ENCODE data around the gene IL17RB.

IL17RB gene

DNA sequence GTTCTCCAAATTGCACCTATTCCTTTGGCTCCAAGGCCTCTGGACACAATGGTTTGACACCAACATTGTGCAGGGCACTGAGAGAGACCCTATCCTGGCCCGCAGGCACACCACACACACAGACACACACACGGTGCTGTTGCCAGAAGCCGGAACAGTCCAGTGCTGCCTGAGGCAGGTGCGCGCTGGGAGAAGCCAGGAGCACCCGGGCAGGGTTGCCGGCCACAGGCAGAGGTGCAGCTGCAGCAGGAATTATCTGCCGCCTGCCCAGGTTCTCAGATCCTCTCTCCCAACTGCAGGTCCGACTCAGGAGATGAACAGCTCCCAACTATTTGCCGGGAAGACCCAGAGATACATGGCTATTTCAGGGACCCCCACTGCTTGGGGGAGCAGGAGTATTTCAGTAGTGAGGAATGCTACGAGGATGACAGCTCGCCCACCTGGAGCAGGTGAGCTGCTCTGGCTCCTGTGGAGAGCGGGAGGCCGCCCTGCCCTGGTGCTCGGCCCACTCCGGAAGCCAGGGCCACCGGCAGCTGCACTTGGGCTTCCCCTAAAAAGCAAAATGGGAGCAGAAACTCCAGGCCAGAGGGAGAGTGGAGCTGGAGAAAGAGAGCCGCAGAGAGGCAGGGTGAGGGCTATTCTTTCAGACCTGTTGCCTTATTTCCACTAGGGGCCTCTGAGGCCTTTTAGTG is 43.1 kb upstream of the IL17RB start:
- TF ChIP-seq, protein P1, sequence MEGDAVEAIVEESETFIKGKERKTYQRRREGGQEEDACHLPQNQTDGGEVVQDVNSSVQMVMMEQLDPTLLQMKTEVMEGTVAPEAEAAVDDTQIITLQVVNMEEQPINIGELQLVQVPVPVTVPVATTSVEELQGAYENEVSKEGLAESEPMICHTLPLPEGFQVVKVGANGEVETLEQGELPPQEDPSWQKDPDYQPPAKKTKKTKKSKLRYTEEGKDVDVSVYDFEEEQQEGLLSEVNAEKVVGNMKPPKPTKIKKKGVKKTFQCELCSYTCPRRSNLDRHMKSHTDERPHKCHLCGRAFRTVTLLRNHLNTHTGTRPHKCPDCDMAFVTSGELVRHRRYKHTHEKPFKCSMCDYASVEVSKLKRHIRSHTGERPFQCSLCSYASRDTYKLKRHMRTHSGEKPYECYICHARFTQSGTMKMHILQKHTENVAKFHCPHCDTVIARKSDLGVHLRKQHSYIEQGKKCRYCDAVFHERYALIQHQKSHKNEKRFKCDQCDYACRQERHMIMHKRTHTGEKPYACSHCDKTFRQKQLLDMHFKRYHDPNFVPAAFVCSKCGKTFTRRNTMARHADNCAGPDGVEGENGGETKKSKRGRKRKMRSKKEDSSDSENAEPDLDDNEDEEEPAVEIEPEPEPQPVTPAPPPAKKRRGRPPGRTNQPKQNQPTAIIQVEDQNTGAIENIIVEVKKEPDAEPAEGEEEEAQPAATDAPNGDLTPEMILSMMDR (IDR thresholded peaks at IDR 0.05; ENCODE audit: low read depth, low read length): no peak
- DNase-seq (ENCODE audit: extremely low read depth, low read depth): no peak

DNA sequence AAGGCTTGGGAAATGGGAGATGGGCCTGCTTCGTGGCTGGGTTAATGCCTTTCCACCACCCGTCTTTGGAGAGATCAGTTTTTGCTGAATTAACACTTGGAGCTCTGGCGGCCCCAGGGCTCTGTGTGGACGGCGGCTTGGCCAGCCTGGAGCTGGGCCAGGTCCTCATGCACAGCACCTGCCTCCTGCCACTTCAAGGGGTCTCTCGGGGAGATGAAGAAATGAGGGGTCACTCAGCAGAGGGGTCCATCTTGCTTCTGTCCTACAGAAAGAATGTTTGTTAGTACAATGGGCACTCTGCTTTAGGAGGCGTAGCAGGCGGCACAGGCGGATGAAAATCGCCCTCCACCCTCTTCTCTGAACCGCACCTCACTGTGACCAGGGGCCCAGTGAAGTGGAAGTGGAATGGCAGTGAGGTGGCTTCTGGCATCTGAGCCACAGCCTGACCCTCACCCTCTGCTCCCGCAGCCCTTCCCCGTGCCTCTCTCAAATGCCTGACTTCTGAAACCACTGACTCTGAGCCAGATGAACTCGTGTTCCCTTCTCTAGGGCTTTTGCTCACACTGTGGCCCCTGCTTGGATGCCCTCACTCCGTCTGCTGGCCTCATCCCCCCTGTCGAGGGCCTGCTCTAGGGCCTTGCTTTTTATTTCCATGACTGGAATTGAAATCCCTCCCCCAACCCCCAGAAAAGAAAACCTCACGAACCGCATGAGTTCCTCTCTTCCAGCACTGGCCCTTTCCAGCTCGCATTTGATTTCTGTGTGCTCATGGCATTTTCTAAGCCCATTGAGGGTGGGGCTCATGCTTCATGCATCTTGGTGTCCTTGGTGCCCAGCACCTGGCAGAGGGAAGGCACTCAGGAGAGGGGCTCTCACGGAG is 42.3 kb upstream of the IL17RB start:
- TF ChIP-seq, protein P1 (IDR thresholded peaks at IDR 0.05; ENCODE audit: low read depth, low read length): no peak
- no peak for DNase-seq (ENCODE audit: extremely low read depth, low read depth)

DNA sequence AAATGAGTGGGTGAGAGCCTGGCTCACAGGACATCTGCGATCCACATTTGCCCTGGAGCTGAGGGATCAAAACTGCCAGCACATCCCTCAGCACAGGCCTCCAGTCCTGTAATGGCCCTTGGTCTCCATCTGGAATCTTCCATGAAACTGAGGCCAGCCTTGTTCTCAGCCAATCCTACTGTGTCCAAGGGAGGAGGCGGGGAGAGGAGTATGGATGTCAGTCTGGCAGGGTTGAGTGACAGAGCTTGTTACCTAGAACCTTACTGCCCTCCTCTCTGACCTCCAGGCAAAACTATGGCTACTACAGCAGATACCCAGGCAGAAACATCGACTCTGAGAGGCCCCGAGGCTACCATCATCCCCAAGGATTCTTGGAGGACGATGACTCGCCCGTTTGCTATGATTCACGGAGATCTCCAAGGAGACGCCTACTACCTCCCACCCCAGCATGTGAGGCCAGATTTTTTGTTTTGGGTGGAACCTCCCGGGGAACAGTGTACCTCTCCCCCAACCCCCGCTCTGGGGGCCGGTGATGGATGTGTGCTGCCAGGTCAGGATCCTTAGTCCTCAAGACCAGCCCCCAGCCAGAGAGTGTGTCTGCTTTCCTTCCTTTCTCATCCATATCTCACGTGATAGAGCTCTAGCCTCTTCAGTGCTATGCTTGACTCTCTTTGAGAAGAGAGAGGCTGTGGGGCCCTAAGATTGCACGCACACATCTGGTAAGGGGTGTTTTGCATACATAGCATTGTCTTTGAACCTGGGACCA is 41.5 kb upstream of the IL17RB start:
- DNase-seq (ENCODE audit: extremely low read depth, low read depth): peak; percentile 28
- TF ChIP-seq, protein P1 (IDR thresholded peaks at IDR 0.05; ENCODE audit: low read depth, low read length): no peak

DNA sequence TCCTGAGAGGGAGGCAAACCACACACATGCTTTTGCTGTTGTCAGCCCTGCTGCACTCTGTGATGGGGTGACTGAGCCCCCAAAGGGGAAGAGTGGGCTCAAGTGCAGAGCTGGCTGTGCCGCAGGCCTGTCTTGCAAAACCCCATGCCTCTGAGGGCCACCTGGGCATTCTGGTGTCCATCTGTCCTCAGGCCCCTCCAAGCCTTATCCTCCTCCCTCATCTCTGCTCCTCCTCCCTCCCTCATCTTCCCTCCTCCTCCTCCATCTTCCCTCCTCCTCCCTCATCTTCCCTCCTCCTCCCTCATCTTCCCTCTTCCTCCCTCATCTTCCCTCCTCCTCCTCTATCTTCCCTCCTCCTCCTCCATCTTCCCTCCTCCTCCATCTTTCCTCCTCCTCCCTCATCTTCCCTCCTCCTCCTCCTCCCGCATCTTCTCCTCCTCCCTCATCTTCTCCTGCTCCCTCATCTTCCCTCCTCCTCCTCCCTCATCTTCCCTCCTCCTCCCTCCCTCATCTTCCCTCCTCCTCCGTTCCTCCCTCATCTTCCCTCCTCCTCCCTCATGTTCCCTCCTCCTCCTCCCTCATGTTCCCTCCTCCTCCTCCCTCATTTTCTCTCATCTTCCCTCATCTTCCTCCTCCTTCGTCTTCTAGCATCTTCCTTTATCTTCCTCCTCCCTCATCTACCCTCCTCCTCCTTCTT is 40.8 kb upstream of the IL17RB start:
- DNase-seq (ENCODE audit: extremely low read depth, low read depth): no peak
- TF ChIP-seq, protein P1 (IDR thresholded peaks at IDR 0.05; ENCODE audit: low read depth, low read length): no peak

DNA sequence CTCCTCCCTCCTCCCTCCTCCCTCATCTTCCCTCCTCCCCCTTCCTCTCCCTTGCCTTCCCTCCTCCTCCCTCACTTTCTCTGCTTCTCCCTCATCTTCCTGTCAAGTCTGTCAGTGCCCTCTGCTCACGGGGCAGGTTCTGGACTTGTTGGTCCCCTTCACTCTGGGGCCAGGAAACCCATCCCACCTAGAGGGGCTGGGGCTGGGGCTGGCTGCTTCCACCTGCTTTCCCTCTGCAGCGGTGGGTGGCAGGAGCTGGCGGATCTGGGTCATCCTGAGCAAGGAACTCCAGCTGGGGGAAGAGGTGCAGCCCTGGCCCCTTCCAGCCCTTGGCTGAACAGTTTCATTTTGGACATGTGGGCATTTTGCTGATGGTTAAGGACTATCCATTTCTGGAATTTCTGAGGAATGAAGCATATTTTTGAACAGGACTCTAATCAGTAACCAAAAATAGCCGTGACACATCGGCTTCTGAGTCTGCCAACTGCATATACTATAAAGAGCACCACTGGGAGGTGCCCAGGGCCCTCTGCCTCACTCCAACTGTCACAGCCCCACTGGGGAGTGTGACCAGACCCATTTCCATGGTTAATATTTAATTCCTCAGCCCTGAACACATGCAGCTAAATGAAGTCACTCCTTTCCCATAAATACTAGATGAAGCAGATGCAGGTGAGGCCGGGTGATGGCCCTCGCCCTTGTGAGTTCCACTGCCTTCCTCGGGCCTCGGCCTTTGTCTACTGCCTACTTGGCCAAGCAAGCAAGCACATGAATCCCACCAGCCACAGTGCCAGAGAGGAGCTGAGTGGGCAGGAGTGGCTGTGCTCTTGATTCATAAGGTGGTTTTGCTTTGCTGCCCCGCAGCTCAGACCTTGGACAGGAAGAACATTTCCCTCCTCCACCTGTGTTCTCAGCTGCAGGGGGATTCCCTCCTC is 39.9 kb upstream of the IL17RB start:
- TF ChIP-seq, protein P1 (IDR thresholded peaks at IDR 0.05; ENCODE audit: low read depth, low read length): no peak; the same call in none of the 2 replicates
- peak; percentile 25 for DNase-seq (ENCODE audit: extremely low read depth, low read depth)

DNA sequence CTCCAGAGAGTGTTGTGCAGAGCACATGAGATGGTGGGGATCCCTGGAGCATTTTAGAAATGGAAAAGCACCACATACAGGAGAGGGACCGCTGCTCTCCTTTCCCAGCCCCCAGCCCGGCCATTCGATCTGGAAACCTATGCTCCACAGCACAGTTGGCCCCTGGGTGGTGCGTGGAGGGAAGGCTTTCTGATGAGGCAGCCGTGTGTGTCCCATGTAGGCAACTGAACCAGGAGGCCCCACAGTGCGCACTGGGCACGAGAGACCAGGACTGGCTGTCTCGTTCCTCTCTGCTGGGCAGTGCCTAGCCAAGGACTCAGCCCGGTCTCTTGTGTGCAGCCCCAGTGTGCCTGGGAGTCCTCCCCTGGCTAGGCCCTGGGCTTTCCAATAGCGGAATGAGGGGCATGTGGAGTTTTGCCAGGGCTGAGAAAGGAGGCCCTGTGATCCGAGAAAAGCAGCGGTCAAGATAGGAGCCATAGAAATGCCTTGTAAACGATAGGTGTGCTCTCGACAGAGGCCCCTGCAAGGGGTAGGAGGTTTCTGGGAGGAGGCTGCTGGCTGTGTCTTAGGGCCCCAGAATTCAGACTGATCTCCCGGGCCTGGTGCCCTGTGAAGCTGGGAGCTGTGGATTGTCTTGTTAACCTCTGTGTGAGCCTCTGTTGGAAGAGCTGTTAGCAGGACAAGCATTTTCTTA is 39.1 kb upstream of the IL17RB start:
- DNase-seq (ENCODE audit: extremely low read depth, low read depth): no peak
- TF ChIP-seq, protein P1 (IDR thresholded peaks at IDR 0.05; ENCODE audit: low read depth, low read length): no peak
